CD14-positive monocyte (primary cell): Measurements from ENCODE around the gene CCDC92B. TPM values are rescaled to one million over a fixed set of nuclear protein-coding genes. Genes with fewer than 3 reads are reported as not detected.

Experiments used
- DNase-seq, 3 donors: peaks; one replicate each; pipeline ENCODE4 v3.0.0-alpha.2; 2011 to 2022
- H2AFZ ChIP-seq: 2 replicates; pipeline ENCODE4 v1.6.0; 2012; ENCODE audit warnings: mild to moderate bottlenecking, low read depth, low read length, inconsistent platforms; ENCODE audit not compliant: insufficient read depth, poor library complexity, severe bottlenecking
- H3K27ac ChIP-seq, 2 donors: 1 replicate in 1 of 2; 2 replicates in 1 of 2; pipeline ENCODE4 v1.5.1; 2012 to 2013; ENCODE audit warnings: low read length in 2 of 2, control low read depth in 1 of 2, inconsistent platforms in 1 of 2, low read depth in 1 of 2, mild to moderate bottlenecking in 1 of 2
- H3K27me3 ChIP-seq, 2 donors: one replicate each; pipeline versions ENCODE4 v1.6.0 to v1.6.1; 2011 to 2013; ENCODE audit warnings: low read length in 2 of 2; ENCODE audit not compliant: control insufficient read depth in 2 of 2, insufficient read depth in 2 of 2
- H3K36me3 ChIP-seq, 2 donors: replicated peaks in 1 of 2; 1 replicate in 1 of 2; 2 replicates in 1 of 2; pipeline versions ENCODE4 v1.5.1 to v1.6.1; 2012 to 2013; ENCODE audit warnings: low read length in 2 of 2, control low read depth in 1 of 2, inconsistent platforms in 1 of 2, mild to moderate bottlenecking in 1 of 2; ENCODE audit not compliant: insufficient read depth in 2 of 2, control insufficient read depth in 1 of 2
- H3K4me1 ChIP-seq, 2 donors: 1 replicate in 1 of 2; 2 replicates in 1 of 2; pipeline versions ENCODE4 v1.5.1 to v1.6.1; 2012 to 2013; ENCODE audit warnings: low read length in 2 of 2, control low read depth in 1 of 2, inconsistent platforms in 1 of 2, mild to moderate bottlenecking in 1 of 2, moderate library complexity in 1 of 2; ENCODE audit not compliant: insufficient read depth in 2 of 2, control insufficient read depth in 1 of 2
- H3K4me2 ChIP-seq: replicated peaks from 2 replicates; pipeline ENCODE3; 2012; ENCODE audit warnings: low read length, moderate library complexity, mild to moderate bottlenecking; ENCODE audit not compliant: poor library complexity, severe bottlenecking; ENCODE audit errors: extremely low read depth
- H3K4me3 ChIP-seq, 3 experiments: fragments of 200-600 bp in 1 of 3; sonication (generic) in 1 of 3; replicated peaks in 1 of 3; 1 replicate in 2 of 3; 2 replicates in 1 of 3; pipeline ENCODE4 v1.5.1; 2011 to 2013; ENCODE audit warnings: low read length in 3 of 3, mild to moderate bottlenecking in 3 of 3, control low read depth in 2 of 3, low read depth in 2 of 3, inconsistent platforms in 1 of 3, moderate library complexity in 1 of 3
- H3K79me2 ChIP-seq: 2 replicates; pipeline ENCODE4 v1.6.0; 2012; ENCODE audit warnings: mild to moderate bottlenecking, control low read depth, inconsistent platforms, low read length, moderate library complexity; ENCODE audit not compliant: insufficient read depth
- H3K9ac ChIP-seq: 2 replicates; pipeline ENCODE4 v1.6.0; 2017; ENCODE audit warnings: low read length, mild to moderate bottlenecking; ENCODE audit not compliant: insufficient read depth, poor library complexity, severe bottlenecking
- H3K9me3 ChIP-seq, 2 donors: replicated peaks in 1 of 2; 1 replicate in 1 of 2; 2 replicates in 1 of 2; pipeline versions ENCODE4 v1.5.1 to v1.6.1; 2012 to 2013; ENCODE audit warnings: low read length in 2 of 2, control low read depth in 1 of 2; ENCODE audit not compliant: control insufficient read depth in 1 of 2, insufficient read depth in 1 of 2
- H4K20me1 ChIP-seq: 2 replicates; pipeline ENCODE4 v1.6.0; 2012; ENCODE audit warnings: mild to moderate bottlenecking, low read length, control low read depth, moderate library complexity; ENCODE audit not compliant: insufficient read depth
- H3K27ac Mint-ChIP-seq, 7 donors: one replicate each; pipeline ENCODE4 v1.8.0; 2020; ENCODE audit warnings: mild to moderate bottlenecking in 7 of 7, mixed read lengths in 7 of 7, moderate library complexity in 6 of 7, inconsistent platforms in 2 of 7
- H3K27me3 Mint-ChIP-seq, 3 donors: one replicate each; pipeline ENCODE4 v1.8.0; 2021 to 2022; ENCODE audit warnings: low read depth in 3 of 3, mild to moderate bottlenecking in 3 of 3, mixed read lengths in 3 of 3, moderate library complexity in 3 of 3, inconsistent platforms in 1 of 3
- H3K36me3 Mint-ChIP-seq, 2 donors: one replicate each; pipeline ENCODE4 v1.8.0; 2020; ENCODE audit warnings: mixed read lengths in 2 of 2, inconsistent platforms in 1 of 2, mild to moderate bottlenecking in 1 of 2
- H3K4me1 Mint-ChIP-seq: one replicate; pipeline ENCODE4 v1.8.0; 2020; ENCODE audit warnings: mild to moderate bottlenecking, mixed read lengths
- H3K4me3 Mint-ChIP-seq, 2 donors: one replicate each; pipeline ENCODE4 v1.8.0; 2020; ENCODE audit warnings: mild to moderate bottlenecking in 2 of 2, mixed read lengths in 2 of 2, moderate library complexity in 1 of 2
- H3K9me3 Mint-ChIP-seq, 7 donors: one replicate each; pipeline ENCODE4 v1.8.0; 2020 to 2022; ENCODE audit warnings: mixed read lengths in 7 of 7, mild to moderate bottlenecking in 6 of 7, moderate library complexity in 6 of 7, inconsistent platforms in 2 of 7
- CTCF ChIP-seq: fragments of 200-600 bp; IDR thresholded peaks from one replicate; pipeline ENCODE4 v1.8.0; 2022; ENCODE audit warnings: antibody characterized with exemption, mild to moderate bottlenecking
- WGBS: methylation state at CpG from one replicate; pipeline ENCODE4 v1.1.5; 2013; ENCODE audit warnings: missing lambda C conversion rate; ENCODE audit not compliant: insufficient coverage; 5-methylcytosine and 5-hydroxymethylcytosine counted together
- intact Hi-C, 2 donors: fragments of 100-400 bp; cut with micrococcal nuclease; formaldehyde crosslinking; loops; one replicate each; pipeline versions ENCODE4 v1.15.0 to v1.15.1; 2023
- polyA plus RNA-seq, 3 donors: library from polyadenylated mRNA; depleted of rRNA in 1 of 3; unstranded in 2 of 3; stranded (reverse) in 1 of 3; fragments of 300-500 nt in 2 of 3; fragments of >200 nt in 1 of 3; fragmentation: Illumina TruSeq in 2 of 3; gene quantifications; 1 replicate in 2 of 3; 2 replicates in 1 of 3; pipeline ENCODE4 v1.2.3, GENCODE V29; 2012 to 2021

Gene CCDC92B
- polyA plus RNA-seq, 3 donors: not detected

GRCh38 chr17:2683912-2684311 lies 65.5 kb downstream of the CCDC92B start:
- no peak overlapping the region for H3K4me2 ChIP-seq
- H3K9ac ChIP-seq: no peak overlapping the region
- Mint-ChIP-seq H3K27ac (peak overlapping the region in 1 of 7 donors; percentile 86), H3K36me3 (peaks cover 58 to 61% of the 10 kb centered on the region in 2 donors), H3K9me3 (no peaks in the 10 kb centered on the region), H3K4me3 (no peak overlapping the region), H3K4me1 (no peaks in the 10 kb centered on the region), H3K27me3 (peaks cover 0 to 2% (median 0%) of the 10 kb centered on the region in 3 donors)
- H3K36me3 ChIP-seq: peaks cover 50 to 62% of the 10 kb centered on the region in 2 donors
- H3K27me3 ChIP-seq: no peaks in the 10 kb centered on the region
- H4K20me1 ChIP-seq: peaks cover 58% of the 10 kb centered on the region
- H3K9me3 ChIP-seq: no peaks in the 10 kb centered on the region
- no peak overlapping the region for H2AFZ ChIP-seq
- TF ChIP-seq CTCF: no peak
- H3K4me3 ChIP-seq: no peak overlapping the region
- H3K79me2 ChIP-seq: no peaks in the 10 kb centered on the region
- DNase-seq: no peak
- no peak overlapping the region for H3K27ac ChIP-seq
- WGBS: 89% methylated on average over 3 of the region's 8 CpGs
- intact Hi-C loops: no loop called here
- H3K4me1 ChIP-seq: no peaks in the 10 kb centered on the region

GRCh38 chr17:2682176-2682938 lies 67.1 kb downstream of the CCDC92B start:
- Histone ChIP-seq H3K79me2 (no peaks in the 10 kb centered on the region), H3K4me2 (no peak overlapping the region), H3K9ac (no peak overlapping the region), H2AFZ (no peak overlapping the region), H3K27ac (no peak overlapping the region), H4K20me1 (peaks cover 59% of the 10 kb centered on the region), H3K9me3 (no peaks in the 10 kb centered on the region), H3K4me3 (no peak overlapping the region), H3K36me3 (peaks cover 62 to 75% of the 10 kb centered on the region in 2 donors), H3K27me3 (no peaks in the 10 kb centered on the region), H3K4me1 (no peaks in the 10 kb centered on the region)
- no peaks in the 10 kb centered on the region for H3K9me3 Mint-ChIP-seq
- H3K4me3 Mint-ChIP-seq: no peak overlapping the region
- DNase-seq: no peak
- no CpG with 5 or more reads among the region's 3 CpGs for WGBS
- peaks cover 62 to 72% of the 10 kb centered on the region in 2 donors for H3K36me3 Mint-ChIP-seq
- no peak overlapping the region for H3K27ac Mint-ChIP-seq
- peaks cover 0 to 2% (median 0%) of the 10 kb centered on the region in 3 donors for H3K27me3 Mint-ChIP-seq
- intact Hi-C loops: no loop called here
- no peaks in the 10 kb centered on the region for H3K4me1 Mint-ChIP-seq
- no peak for TF ChIP-seq CTCF
